ENCODE measurements around the gene KAZN. TPM values are rescaled to one million over a fixed set of nuclear protein-coding genes. Genes with fewer than 3 reads are reported as not detected.

KAZN gene
- total RNA-seq, 1 donor = 3.9 TPM

DNA sequence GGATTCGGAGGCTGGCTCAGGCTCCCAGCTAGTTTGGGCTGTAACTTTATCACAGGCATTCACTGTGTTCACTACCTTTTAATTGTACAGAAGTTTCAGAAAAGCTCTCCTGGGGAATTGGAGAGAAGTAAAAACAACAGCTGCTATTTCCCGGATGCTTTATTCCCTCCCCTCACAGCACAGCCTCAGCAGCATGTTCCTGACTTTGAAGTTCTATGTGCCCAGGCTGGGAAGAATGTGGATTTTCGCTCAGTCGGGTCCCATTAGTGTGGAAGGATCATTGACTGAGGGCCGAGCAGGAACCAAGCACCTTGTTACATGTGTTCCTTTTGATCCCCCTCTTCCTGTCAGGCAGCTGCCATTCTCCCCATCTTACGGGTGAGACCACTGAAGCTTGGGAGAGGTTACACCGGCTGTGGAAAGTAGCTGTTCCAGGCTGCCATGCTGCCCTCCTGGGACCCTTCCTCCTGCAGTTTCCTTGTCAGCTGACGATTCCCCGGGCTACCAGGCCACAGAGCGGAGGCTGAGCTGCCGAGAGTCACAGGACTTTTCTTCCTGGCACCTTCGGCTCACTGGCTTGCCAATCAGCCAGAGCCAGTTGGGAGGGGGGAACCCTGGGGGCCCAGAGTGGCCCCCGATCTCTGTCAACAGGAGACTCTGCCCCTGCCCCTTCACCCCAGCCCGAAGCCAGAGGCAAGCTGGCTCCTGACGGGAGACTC, 331.9 kb downstream of the KAZN start:
- TF ChIP-seq, protein P1, sequence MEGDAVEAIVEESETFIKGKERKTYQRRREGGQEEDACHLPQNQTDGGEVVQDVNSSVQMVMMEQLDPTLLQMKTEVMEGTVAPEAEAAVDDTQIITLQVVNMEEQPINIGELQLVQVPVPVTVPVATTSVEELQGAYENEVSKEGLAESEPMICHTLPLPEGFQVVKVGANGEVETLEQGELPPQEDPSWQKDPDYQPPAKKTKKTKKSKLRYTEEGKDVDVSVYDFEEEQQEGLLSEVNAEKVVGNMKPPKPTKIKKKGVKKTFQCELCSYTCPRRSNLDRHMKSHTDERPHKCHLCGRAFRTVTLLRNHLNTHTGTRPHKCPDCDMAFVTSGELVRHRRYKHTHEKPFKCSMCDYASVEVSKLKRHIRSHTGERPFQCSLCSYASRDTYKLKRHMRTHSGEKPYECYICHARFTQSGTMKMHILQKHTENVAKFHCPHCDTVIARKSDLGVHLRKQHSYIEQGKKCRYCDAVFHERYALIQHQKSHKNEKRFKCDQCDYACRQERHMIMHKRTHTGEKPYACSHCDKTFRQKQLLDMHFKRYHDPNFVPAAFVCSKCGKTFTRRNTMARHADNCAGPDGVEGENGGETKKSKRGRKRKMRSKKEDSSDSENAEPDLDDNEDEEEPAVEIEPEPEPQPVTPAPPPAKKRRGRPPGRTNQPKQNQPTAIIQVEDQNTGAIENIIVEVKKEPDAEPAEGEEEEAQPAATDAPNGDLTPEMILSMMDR (IDR thresholded peaks at IDR 0.05; ENCODE audit: insufficient read depth, low read length) = no peak
- no peak for DNase-seq (ENCODE audit: low read depth)
- no peak overlapping the region for H3K4me3 ChIP-seq (ENCODE audit: low read depth, low read length)

DNA sequence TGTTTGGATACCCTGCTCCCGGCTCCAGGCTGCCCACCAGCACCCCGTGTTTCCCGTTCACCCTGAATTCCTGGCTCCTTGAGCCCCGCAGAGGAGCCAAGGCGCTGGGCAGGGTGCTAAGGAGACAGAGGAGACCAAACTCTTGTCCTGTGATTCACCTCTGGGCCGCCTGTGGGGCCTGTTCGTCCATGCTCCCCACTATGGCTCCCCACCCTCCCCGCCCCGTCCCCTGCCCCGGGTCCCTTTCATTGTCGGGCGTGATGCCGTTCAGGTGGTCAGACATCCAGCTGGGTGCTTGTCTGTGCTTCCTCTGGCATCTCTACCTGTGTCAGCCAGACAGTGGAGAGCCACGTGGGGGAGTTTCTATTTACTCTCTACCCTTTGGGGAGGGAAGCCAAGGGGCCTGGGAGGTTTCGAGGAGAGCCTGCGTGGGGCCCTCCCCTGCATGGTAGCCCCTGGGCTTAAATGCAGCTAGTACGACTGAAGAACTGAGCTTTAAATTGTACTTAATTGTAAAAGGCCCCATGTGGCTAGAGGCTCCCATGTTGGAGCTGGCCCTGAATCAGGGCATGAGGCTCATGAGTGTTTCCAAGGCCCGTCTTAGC, 333.7 kb downstream of the KAZN start:
- no peak for DNase-seq (ENCODE audit: low read depth)
- TF ChIP-seq, protein P1 (IDR thresholded peaks at IDR 0.05; ENCODE audit: insufficient read depth, low read length) = no peak
- H3K4me3 ChIP-seq (ENCODE audit: low read depth, low read length) = no peak overlapping the region

DNA sequence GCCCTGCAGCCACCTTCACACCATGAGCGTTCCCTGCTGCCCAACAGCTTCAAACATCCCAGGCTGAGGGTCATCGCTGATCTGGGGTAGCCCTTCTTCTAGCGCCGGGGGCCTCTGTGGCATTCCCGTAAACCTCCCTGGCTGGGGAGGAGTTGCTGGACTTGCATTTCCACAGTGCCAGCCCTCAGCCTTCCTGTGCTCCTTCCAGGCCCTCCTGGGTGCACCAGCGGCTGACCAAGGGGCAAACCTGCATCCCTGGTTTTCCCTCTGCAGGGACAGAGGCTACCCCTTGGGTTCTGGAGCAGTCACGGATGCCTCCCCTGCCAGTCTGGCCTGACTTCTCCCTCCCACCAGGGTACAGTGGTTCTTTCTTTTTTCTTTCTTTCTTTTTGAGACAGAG, 336.4 kb downstream of the KAZN start:
- TF ChIP-seq, protein P1 (IDR thresholded peaks at IDR 0.05; ENCODE audit: insufficient read depth, low read length) = no peak
- H3K4me3 ChIP-seq (ENCODE audit: low read depth, low read length) = no peak overlapping the region
- DNase-seq (ENCODE audit: low read depth) = no peak

DNA sequence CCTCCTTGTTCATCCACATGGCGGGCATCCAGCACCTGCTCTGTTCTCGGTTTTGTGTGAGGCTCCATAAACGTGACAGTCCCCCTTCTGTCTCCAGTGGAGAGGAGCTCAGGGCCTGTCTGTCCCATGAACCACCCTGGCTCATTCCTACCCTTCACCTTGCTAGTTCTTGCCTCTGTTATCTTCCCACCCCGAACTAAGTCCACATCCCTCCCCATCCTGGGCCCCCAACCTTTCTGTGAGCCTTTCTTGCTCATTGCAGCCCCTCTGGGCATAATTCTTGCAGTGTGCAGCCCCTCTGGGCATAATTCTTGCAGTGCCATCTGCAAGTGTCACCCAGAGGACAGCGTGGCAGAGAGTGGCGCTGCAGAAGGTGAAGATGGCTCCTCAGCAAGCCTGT, 338.3 kb downstream of the KAZN start:
- no peak for DNase-seq (ENCODE audit: low read depth)
- no peak overlapping the region for H3K4me3 ChIP-seq (ENCODE audit: low read depth, low read length)
- TF ChIP-seq, protein P1 (IDR thresholded peaks at IDR 0.05; ENCODE audit: insufficient read depth, low read length) = no peak

DNA sequence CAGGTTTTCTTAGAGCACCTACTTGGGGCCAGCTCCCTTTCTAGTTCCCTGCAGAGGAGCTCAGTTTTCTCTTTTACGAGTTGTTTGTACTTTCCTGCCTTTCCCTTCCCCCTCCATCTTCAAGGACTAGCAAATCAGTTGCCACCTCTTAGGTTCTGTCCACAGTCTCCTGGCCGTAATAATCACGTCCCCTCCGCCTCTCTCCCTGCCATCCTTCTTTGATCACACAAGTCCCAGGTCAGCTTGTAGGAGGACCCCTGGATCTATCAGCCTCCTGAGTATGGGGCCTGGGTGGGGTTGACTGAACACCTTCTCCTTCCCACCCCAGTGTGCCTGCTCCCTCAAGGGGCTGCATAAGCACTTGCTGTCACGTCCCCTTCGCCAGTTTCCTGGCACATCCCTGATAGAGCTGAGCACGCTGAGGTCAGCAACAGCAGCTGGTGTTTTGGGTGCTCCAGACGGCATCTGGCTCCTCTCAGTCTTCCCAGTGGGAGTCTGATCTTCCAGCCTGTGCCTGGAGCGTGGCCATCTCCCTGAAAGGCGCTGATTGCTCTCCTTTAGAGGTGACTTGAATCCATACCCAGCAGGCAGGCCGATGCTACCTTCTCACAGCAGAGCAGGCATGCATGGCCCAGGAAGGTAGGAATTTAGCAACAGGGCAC, 338.9 kb downstream of the KAZN start:
- TF ChIP-seq, protein P1 (IDR thresholded peaks at IDR 0.05; ENCODE audit: insufficient read depth, low read length) = no peak
- no peak for DNase-seq (ENCODE audit: low read depth)
- H3K4me3 ChIP-seq (ENCODE audit: low read depth, low read length) = no peak overlapping the region

DNA sequence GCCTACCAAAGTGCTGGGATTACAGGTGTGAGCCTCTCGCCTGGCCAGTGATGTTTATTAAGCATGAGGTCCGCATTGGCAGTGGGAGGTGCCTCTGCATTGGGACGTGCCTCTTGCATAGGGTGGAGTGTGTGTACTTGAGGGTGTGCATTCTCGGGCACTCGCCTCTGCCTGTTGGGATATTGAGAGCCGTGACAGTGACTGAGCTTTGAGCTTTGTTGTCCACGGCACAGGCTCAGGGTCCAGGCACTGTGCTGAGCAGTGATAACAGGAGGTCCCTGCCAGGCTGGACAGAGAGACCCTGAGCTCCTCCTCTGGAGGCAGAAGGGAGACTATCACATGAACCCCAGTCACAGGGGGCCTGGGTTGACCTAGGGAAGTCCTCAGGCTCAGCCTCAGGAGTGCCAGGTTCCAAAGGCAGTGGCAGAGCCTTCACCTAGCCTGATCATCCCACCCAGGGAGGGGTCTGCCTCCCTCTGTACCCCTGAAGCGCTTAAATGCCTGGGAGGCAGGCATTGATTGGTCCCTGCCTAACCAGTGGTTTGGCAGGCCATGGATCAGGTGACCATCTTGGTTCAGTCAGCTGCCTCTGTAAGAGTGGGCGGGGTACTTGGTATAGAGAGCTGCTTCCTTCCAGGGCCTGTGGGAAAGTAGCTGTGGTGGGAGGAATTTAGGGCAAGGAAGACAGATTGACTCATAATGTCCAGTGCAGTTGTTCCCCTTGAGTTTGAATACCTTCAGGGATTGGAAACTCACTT, 341.2 kb downstream of the KAZN start:
- peak; percentile 70 for DNase-seq (ENCODE audit: low read depth)
- TF ChIP-seq, protein P1 (IDR thresholded peaks at IDR 0.05; ENCODE audit: insufficient read depth, low read length) = no peak
- H3K4me3 ChIP-seq (ENCODE audit: low read depth, low read length) = no peak overlapping the region

Measured in fibroblast of the aortic adventitia (primary cell).